Measurements from ENCODE around the gene KRT38.

DNA sequence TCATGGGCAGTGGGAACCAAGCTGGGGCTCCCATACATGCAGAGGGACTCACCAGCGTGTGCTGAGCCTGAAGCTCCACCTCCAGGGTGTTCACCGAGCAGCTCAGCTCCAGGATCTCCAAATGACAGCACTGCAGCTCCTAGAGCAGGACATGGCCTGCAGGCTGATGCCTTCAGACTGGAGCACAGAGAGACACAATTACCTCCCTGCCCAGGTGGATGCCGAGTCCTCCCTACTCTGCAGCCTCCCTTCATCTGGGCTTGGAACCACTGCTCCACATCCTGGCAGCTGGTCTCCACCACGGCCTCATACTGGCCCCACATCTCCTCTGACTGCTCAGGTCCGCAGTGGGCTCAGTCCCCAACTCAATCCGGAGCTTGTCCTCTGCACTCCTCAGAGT lies 8.2 kb upstream of the KRT38 start:
- TF ChIP-seq EZH2 (IDR thresholded peaks at IDR 0.05; ENCODE audit: borderline replicate concordance, low read depth, low read length, severe bottlenecking) = no peak
- TF ChIP-seq, protein P1, sequence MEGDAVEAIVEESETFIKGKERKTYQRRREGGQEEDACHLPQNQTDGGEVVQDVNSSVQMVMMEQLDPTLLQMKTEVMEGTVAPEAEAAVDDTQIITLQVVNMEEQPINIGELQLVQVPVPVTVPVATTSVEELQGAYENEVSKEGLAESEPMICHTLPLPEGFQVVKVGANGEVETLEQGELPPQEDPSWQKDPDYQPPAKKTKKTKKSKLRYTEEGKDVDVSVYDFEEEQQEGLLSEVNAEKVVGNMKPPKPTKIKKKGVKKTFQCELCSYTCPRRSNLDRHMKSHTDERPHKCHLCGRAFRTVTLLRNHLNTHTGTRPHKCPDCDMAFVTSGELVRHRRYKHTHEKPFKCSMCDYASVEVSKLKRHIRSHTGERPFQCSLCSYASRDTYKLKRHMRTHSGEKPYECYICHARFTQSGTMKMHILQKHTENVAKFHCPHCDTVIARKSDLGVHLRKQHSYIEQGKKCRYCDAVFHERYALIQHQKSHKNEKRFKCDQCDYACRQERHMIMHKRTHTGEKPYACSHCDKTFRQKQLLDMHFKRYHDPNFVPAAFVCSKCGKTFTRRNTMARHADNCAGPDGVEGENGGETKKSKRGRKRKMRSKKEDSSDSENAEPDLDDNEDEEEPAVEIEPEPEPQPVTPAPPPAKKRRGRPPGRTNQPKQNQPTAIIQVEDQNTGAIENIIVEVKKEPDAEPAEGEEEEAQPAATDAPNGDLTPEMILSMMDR (IDR thresholded peaks at IDR 0.05; ENCODE audit: borderline replicate concordance, extremely low read depth, low read length, poor library complexity, severe bottlenecking) = no peak

All from DND-41 (cell line).